Keratinocyte (primary cell): ENCODE data around the gene ZNF638. TPM values are rescaled to one million over a fixed set of nuclear protein-coding genes. Genes with fewer than 3 reads are reported as not detected.

ENCODE experiments used
- DNase-seq: peaks from one replicate; pipeline ENCODE4 v3.0.0-alpha.2; 2011; ENCODE audit warnings: low read depth, missing footprints, low spot score
- FAIRE-seq: peaks from 2 replicates; lab custom pipeline; 2011; peaks lifted over from hg19 to GRCh38; lab: Jason Lieb, UNC
- H2AFZ ChIP-seq: 2 replicates; pipeline ENCODE4 v1.6.0; 2012; ENCODE audit warnings: low read length, control low read depth, inconsistent platforms; ENCODE audit not compliant: control insufficient read depth
- H3K27ac ChIP-seq: 2 replicates; pipeline ENCODE4 v1.5.1; 2011; ENCODE audit warnings: low read length; ENCODE audit not compliant: control insufficient read depth, insufficient read depth
- H3K27me3 ChIP-seq: 3 replicates; pipeline ENCODE4 v1.6.0; 2011; ENCODE audit warnings: low read length; ENCODE audit not compliant: control insufficient read depth, insufficient read depth; ENCODE audit errors: extremely low read depth
- H3K36me3 ChIP-seq, 2 experiments: 2 replicates in 1 of 2; 3 replicates in 1 of 2; pipeline ENCODE4 v1.5.1; 2011; ENCODE audit warnings: low read length in 2 of 2, mild to moderate bottlenecking in 1 of 2; ENCODE audit not compliant: control insufficient read depth in 2 of 2, insufficient read depth in 2 of 2; ENCODE audit errors: extremely low read depth in 1 of 2
- H3K4me1 ChIP-seq: 3 replicates; pipeline ENCODE4 v1.5.1; 2011; ENCODE audit warnings: low read length; ENCODE audit not compliant: control insufficient read depth, insufficient read depth; ENCODE audit errors: extremely low read depth
- H3K4me2 ChIP-seq: 3 replicates; pipeline ENCODE4 v1.6.0; 2011; ENCODE audit warnings: low read depth, low read length; ENCODE audit not compliant: control insufficient read depth, insufficient read depth; ENCODE audit errors: extremely low read depth
- H3K4me3 ChIP-seq, 3 experiments: fragments of 200-600 bp in 1 of 3; sonication (generic) in 1 of 3; 2 replicates in 2 of 3; 3 replicates in 1 of 3; pipeline ENCODE4 v1.5.1; 2011 to 2016; ENCODE audit warnings: low read length in 3 of 3, mild to moderate bottlenecking in 3 of 3, control low read depth in 2 of 3, inconsistent platforms in 1 of 3, low read depth in 1 of 3, mixed read lengths in 1 of 3, mixed run types in 1 of 3, moderate library complexity in 1 of 3; ENCODE audit not compliant: control insufficient read depth in 2 of 3, insufficient read depth in 2 of 3; ENCODE audit errors: extremely low read depth in 1 of 3
- H3K79me2 ChIP-seq: 2 replicates; pipeline ENCODE4 v1.6.0; 2012; ENCODE audit warnings: low read length; ENCODE audit not compliant: control insufficient read depth, insufficient read depth
- H3K9ac ChIP-seq: 3 replicates; pipeline ENCODE4 v1.6.0; 2011; ENCODE audit warnings: low read length; ENCODE audit not compliant: control insufficient read depth, insufficient read depth; ENCODE audit errors: extremely low read depth
- H3K9me1 ChIP-seq: 3 replicates; pipeline ENCODE4 v1.6.0; 2011; ENCODE audit warnings: low read length; ENCODE audit not compliant: control insufficient read depth, insufficient read depth; ENCODE audit errors: extremely low read depth
- H3K9me3 ChIP-seq: 2 replicates; pipeline ENCODE4 v1.5.1; 2012; ENCODE audit warnings: low read depth, low read length; ENCODE audit not compliant: control insufficient read depth
- H4K20me1 ChIP-seq: 3 replicates; pipeline ENCODE4 v1.6.0; 2011; ENCODE audit warnings: low read length; ENCODE audit not compliant: control insufficient read depth, insufficient read depth; ENCODE audit errors: extremely low read depth
- CTCF ChIP-seq, 3 experiments: IDR thresholded peaks in 1 of 3; conservative IDR thresholded peaks in 1 of 3; optimal IDR thresholded peaks in 1 of 3; 2 replicates in 2 of 3; 3 replicates in 1 of 3; pipeline versions ENCODE3 to v1.5.1; 2011; ENCODE audit warnings: low read length in 3 of 3, mild to moderate bottlenecking in 3 of 3, moderate library complexity in 2 of 3, control low read depth in 1 of 3, inconsistent platforms in 1 of 3; ENCODE audit not compliant: insufficient read depth in 2 of 3; ENCODE audit errors: extremely low read depth in 1 of 3
- EZH2 ChIP-seq: IDR thresholded peaks from one replicate; pipeline ENCODE4 v1.6.1; 2012; ENCODE audit warnings: inconsistent platforms, mild to moderate bottlenecking, low read length, moderate library complexity
- dilution Hi-C: fragments of 300-500 bp; cut with MboI; formaldehyde crosslinking; loops from one replicate; pipeline ENCODE4 v1.7.0; 2020; ENCODE audit warnings: low sequenced_read_pairs; ENCODE audit not compliant: extremely low pct_ligation_motif_present
- polyA plus RNA-seq, 5 experiments: library from polyadenylated mRNA; depleted of rRNA in 3 of 5; stranded (reverse) in 3 of 5; stranded (forward) in 1 of 5; unstranded in 1 of 5; fragments of >200 nt; gene quantifications; 1 replicate in 1 of 5; 2 replicates in 3 of 5; 3 replicates in 1 of 5; pipeline versions ENCODE4 v1.2.1 to v1.2.3, GENCODE V29; 2011 to 2012; ENCODE audit warnings: missing spikeins in 2 of 5, low read depth in 1 of 5, low replicate concordance in 1 of 5

ZNF638 gene
- polyA plus RNA-seq, 1 donor (not counting 4 experiments of a cell fraction or from before 2014, with no cell fraction given) = 66.5 TPM

- Histone ChIP-seq H3K79me2 (peaks cover 89% of the 10 kb centered on the region), H3K9me3 (no peaks in the 10 kb centered on the region), H3K9ac (no peak overlapping the region), H2AFZ (no peak overlapping the region), H3K9me1 (no peaks in the 10 kb centered on the region), H4K20me1 (peaks cover 40% of the 10 kb centered on the region), H3K27ac (no peak overlapping the region), H3K36me3 (peaks cover 7 to 16% of the 10 kb centered on the region in 2 experiments), H3K4me2 (no peak overlapping the region), H3K4me3 (no peak overlapping the region), H3K27me3 (no peaks in the 10 kb centered on the region), H3K4me1 (no peaks in the 10 kb centered on the region)
- dilution Hi-C loops = no loop called here
- no peak for FAIRE-seq
- TF ChIP-seq EZH2 (no peak), CTCF (optimal IDR thresholded peaks at IDR 0.05 in 1 of 3, IDR thresholded peaks at IDR 0.05 in 1 of 3, conservative IDR thresholded peaks at IDR 0.05 in 1 of 3; ENCODE audit: extremely low read depth in 1 of 3, insufficient read depth in 2 of 3, low read length in 3 of 3) (no peak)
- DNase-seq = no peak
These were observed 14.5 kb downstream of the ZNF638 start for GRCh38 chr2:71346065-71346464.

GRCh38 chr2:71347517-71347916 lies 15.9 kb downstream of the ZNF638 start:
- TF ChIP-seq EZH2 = no peak
- no peak for TF ChIP-seq CTCF (optimal IDR thresholded peaks at IDR 0.05 in 1 of 3, IDR thresholded peaks at IDR 0.05 in 1 of 3, conservative IDR thresholded peaks at IDR 0.05 in 1 of 3; ENCODE audit: extremely low read depth in 1 of 3, insufficient read depth in 2 of 3, low read length in 3 of 3)
- FAIRE-seq (no peak), DNase-seq (no peak)
- Histone ChIP-seq H3K27me3 (no peaks in the 10 kb centered on the region), H3K36me3 (peaks cover 7 to 16% of the 10 kb centered on the region in 2 experiments), H3K4me2 (no peak overlapping the region), H4K20me1 (peaks cover 40% of the 10 kb centered on the region), H3K9me1 (no peaks in the 10 kb centered on the region), H3K27ac (no peak overlapping the region), H3K9me3 (no peaks in the 10 kb centered on the region), H3K9ac (no peak overlapping the region), H3K79me2 (peaks cover 89% of the 10 kb centered on the region), H2AFZ (no peak overlapping the region), H3K4me1 (no peaks in the 10 kb centered on the region), H3K4me3 (no peak overlapping the region)
- dilution Hi-C loops = no loop called here
